CD4-positive, alpha-beta memory T cell (primary cell): ENCODE results near the gene UGT1A10. TPM values are rescaled to one million over a fixed set of nuclear protein-coding genes. Genes with fewer than 3 reads are reported as not detected.

ENCODE experiments used
- CTCF ChIA-PET: fragments of 350-600 bp; sonication (Branson Sonifier 250); formaldehyde crosslinking; loops from one replicate; lab custom pipeline; 2021; ENCODE audit warnings: inconsistent platforms; ENCODE audit not compliant: partially characterized antibody; lab: Charles Lee
- POLR2A ChIA-PET: fragments of 350-600 bp; sonication (Branson Sonifier 250); formaldehyde crosslinking; loops from one replicate; lab custom pipeline; 2021; ENCODE audit not compliant: partially characterized antibody; lab: Charles Lee
- DNase-seq, 5 donors: peaks; one replicate each; pipeline versions ENCODE4 v3.0.0 to v3.0.0-alpha.2; 2020 to 2022; ENCODE audit warnings: mixed read lengths in 1 of 5
- H3K27ac ChIP-seq: one replicate; pipeline ENCODE4 v1.7.0; 2013; ENCODE audit warnings: low read depth, low read length
- H3K27me3 ChIP-seq: 2 replicates; pipeline ENCODE4 v1.7.0; 2013; ENCODE audit warnings: mild to moderate bottlenecking, low read length, moderate library complexity; ENCODE audit not compliant: insufficient read depth
- H3K36me3 ChIP-seq: 2 replicates; pipeline ENCODE4 v1.7.0; 2013; ENCODE audit warnings: mild to moderate bottlenecking, low read length, moderate library complexity; ENCODE audit not compliant: insufficient read depth
- H3K4me1 ChIP-seq: 2 replicates; pipeline ENCODE4 v1.7.0; 2013; ENCODE audit warnings: mild to moderate bottlenecking, low read length, moderate library complexity; ENCODE audit not compliant: insufficient read depth
- H3K4me3 ChIP-seq, 2 donors: one replicate each; pipeline ENCODE4 v1.7.0; 2013; ENCODE audit warnings: low read length in 2 of 2, mild to moderate bottlenecking in 1 of 2
- H3K9me3 ChIP-seq, 2 donors: one replicate each; pipeline ENCODE4 v1.7.0; 2013; ENCODE audit warnings: low read length in 2 of 2, control low read depth in 1 of 2; ENCODE audit not compliant: control insufficient read depth in 1 of 2
- H3K27ac Mint-ChIP-seq, 7 donors: one replicate each; pipeline ENCODE4 v1.8.0; 2020 to 2021; ENCODE audit warnings: mixed read lengths in 7 of 7, mild to moderate bottlenecking in 6 of 7, inconsistent platforms in 3 of 7, moderate library complexity in 3 of 7
- H3K27me3 Mint-ChIP-seq, 2 donors: one replicate each; pipeline ENCODE4 v1.8.0; 2020 to 2021; ENCODE audit warnings: mixed read lengths in 2 of 2
- H3K36me3 Mint-ChIP-seq, 2 donors: one replicate each; pipeline ENCODE4 v1.8.0; 2020 to 2021; ENCODE audit warnings: mixed read lengths in 2 of 2, inconsistent platforms in 1 of 2, mild to moderate bottlenecking in 1 of 2
- H3K4me1 Mint-ChIP-seq, 4 donors: one replicate each; pipeline ENCODE4 v1.8.0; 2020 to 2021; ENCODE audit warnings: mixed read lengths in 4 of 4, mild to moderate bottlenecking in 1 of 4
- H3K4me3 Mint-ChIP-seq, 8 donors: one replicate each; pipeline ENCODE4 v1.8.0; 2020 to 2021; ENCODE audit warnings: mixed read lengths in 8 of 8, mild to moderate bottlenecking in 7 of 8, moderate library complexity in 6 of 8, inconsistent platforms in 3 of 8
- H3K9me3 Mint-ChIP-seq, 8 donors: one replicate each; pipeline ENCODE4 v1.8.0; 2020 to 2021; ENCODE audit warnings: mixed read lengths in 8 of 8, mild to moderate bottlenecking in 5 of 8, inconsistent platforms in 3 of 8, moderate library complexity in 1 of 8
- intact Hi-C: fragments of 100-400 bp; cut with micrococcal nuclease; formaldehyde crosslinking; loops from one replicate; pipeline ENCODE4 v1.15.1; 2023
- polyA plus RNA-seq, 2 donors: library from polyadenylated mRNA; unstranded; fragments of 300-500 nt; fragmentation: Illumina TruSeq; gene quantifications; one replicate each; pipeline ENCODE4 v1.2.3, GENCODE V29; 2021
- total RNA-seq, 2 experiments: library from RNA; stranded (reverse); gene quantifications; one replicate each; pipeline ENCODE4 v1.2.3, GENCODE V29; 2021

Gene UGT1A10
- total and polyA plus RNA-seq, 4 experiments from 2014 or later = not detected

DNA sequence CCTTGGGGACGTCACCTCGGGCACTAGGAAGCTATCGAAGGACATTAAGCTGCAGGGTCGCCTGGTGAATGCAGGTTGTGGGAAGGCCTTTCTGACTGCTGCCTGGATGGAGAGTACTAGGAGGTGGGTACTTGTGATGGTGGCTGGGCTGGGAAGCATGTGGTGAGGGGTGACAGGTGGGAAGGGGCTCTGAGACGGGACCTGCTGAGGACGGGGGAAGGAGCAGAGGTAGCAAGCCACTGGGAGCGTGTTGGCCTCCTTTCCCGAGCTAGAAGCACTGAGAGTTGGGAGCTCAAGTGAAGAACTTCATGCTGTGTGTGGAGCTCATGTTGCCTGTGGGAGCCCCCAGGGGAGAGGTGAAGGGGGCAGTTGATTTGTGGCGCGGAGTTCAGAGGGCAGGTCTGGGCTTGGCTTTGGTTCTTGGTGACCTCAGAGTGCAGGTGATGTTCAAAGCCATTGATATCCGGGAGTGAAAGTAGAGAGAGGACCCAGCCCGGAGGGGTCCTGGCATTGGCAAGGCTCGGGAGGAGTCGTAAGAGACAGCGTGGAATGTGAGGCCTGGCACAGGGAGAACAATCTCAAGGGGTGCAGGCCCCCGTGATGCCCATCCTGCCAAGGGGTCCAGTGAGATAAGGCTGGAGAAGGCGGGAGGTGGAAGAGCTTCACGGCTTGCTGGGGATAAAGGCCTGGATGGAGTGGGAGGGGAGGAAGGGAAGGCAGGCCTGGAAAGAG lies 155.1 kb downstream of the UGT1A10 start:
- ChIA-PET CTCF (no interaction called here), POLR2A (no interaction called here)
- no peak overlapping the region for H3K27ac ChIP-seq
- no peak overlapping the region for H3K4me3 ChIP-seq
- H3K27me3 ChIP-seq = no peaks in the 10 kb centered on the region
- H3K4me1 ChIP-seq = no peaks in the 10 kb centered on the region
- no peaks in the 10 kb centered on the region for H3K9me3 ChIP-seq
- H3K27ac Mint-ChIP-seq = no peak overlapping the region
- intact Hi-C loops = no loop called here
- no peaks in the 10 kb centered on the region for H3K36me3 ChIP-seq
- DNase-seq = no peak
- peaks cover 2 to 4% of the 10 kb centered on the region in 2 donors for H3K27me3 Mint-ChIP-seq
- H3K4me3 Mint-ChIP-seq = no peak overlapping the region
- peaks cover 0 to 5% (median under 1%) of the 10 kb centered on the region in 8 donors for H3K9me3 Mint-ChIP-seq
- no peaks in the 10 kb centered on the region for H3K36me3 Mint-ChIP-seq
- H3K4me1 Mint-ChIP-seq = peaks cover 0 to 4% (median under 1%) of the 10 kb centered on the region in 4 donors

DNA sequence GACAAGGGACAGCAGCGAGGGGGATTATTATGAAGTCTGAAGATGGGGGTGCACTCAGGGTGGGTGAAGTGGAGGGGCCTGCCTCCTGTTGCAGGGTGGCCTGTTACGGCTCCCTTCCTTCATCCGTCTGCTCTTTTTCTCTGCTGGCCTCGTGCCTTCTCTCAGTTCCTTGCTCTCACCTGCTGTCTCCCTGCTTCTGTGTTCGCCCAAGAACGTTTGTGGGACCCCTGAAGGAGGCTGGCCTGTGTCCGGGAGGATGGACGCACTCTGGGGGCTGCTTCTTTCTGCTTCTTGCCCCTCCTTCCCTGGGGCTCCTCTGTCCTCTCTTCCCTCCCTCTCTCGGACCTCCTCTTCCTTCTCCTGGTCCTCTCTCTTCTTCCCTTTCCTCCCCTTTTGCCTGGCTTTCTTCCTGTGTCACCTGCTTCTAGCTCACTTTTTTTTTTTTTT lies 155.7 kb downstream of the UGT1A10 start:
- H3K4me3 ChIP-seq = no peak overlapping the region
- H3K9me3 ChIP-seq = no peaks in the 10 kb centered on the region
- CTCF ChIA-PET = no interaction called here
- H3K36me3 Mint-ChIP-seq = no peaks in the 10 kb centered on the region
- no peak overlapping the region for H3K27ac ChIP-seq
- H3K27me3 Mint-ChIP-seq = peaks cover 0 to 4% of the 10 kb centered on the region in 2 donors
- no peaks in the 10 kb centered on the region for H3K4me1 ChIP-seq
- no peak overlapping the region for H3K4me3 Mint-ChIP-seq
- H3K36me3 ChIP-seq = no peaks in the 10 kb centered on the region
- peaks cover 0 to 5% (median 0%) of the 10 kb centered on the region in 8 donors for H3K9me3 Mint-ChIP-seq
- POLR2A ChIA-PET = no interaction called here
- peaks cover 0 to 4% (median under 1%) of the 10 kb centered on the region in 4 donors for H3K4me1 Mint-ChIP-seq
- H3K27me3 ChIP-seq = no peaks in the 10 kb centered on the region
- intact Hi-C loops = no loop called here
- no peak overlapping the region for H3K27ac Mint-ChIP-seq
- no peak for DNase-seq

DNA sequence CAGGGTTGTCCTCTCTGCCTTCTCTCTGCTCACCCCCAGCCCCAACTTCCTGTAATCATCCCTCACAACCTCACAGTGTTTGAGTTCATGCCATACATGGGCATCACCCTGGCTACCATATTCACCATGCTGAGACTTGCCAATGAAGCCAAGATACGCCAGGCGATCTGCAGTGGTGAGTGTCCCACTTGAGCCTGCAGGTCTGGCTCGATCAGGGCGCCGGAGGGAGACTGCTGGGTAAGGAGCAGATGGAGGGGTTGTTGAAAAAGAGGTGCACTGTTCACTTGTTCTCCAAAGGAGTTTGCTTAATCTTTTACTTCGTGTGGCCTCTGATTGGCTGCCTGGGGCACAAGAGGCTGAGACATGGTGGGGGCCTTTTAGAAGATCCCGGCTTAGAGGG lies 156.5 kb downstream of the UGT1A10 start:
- peaks cover 0 to 5% (median 0%) of the 10 kb centered on the region in 8 donors for H3K9me3 Mint-ChIP-seq
- intact Hi-C loops = no loop called here
- H3K4me3 Mint-ChIP-seq = no peak overlapping the region
- H3K36me3 ChIP-seq = no peaks in the 10 kb centered on the region
- H3K36me3 Mint-ChIP-seq = no peaks in the 10 kb centered on the region
- no peak overlapping the region for H3K27ac Mint-ChIP-seq
- no peaks in the 10 kb centered on the region for H3K4me1 ChIP-seq
- peaks cover 0 to 4% of the 10 kb centered on the region in 2 donors for H3K27me3 Mint-ChIP-seq
- H3K4me3 ChIP-seq = no peak overlapping the region
- ChIA-PET CTCF (no interaction called here), POLR2A (no interaction called here)
- peaks cover 0 to 4% (median under 1%) of the 10 kb centered on the region in 4 donors for H3K4me1 Mint-ChIP-seq
- no peaks in the 10 kb centered on the region for H3K9me3 ChIP-seq
- no peak overlapping the region for H3K27ac ChIP-seq
- H3K27me3 ChIP-seq = no peaks in the 10 kb centered on the region
- no peak for DNase-seq

DNA sequence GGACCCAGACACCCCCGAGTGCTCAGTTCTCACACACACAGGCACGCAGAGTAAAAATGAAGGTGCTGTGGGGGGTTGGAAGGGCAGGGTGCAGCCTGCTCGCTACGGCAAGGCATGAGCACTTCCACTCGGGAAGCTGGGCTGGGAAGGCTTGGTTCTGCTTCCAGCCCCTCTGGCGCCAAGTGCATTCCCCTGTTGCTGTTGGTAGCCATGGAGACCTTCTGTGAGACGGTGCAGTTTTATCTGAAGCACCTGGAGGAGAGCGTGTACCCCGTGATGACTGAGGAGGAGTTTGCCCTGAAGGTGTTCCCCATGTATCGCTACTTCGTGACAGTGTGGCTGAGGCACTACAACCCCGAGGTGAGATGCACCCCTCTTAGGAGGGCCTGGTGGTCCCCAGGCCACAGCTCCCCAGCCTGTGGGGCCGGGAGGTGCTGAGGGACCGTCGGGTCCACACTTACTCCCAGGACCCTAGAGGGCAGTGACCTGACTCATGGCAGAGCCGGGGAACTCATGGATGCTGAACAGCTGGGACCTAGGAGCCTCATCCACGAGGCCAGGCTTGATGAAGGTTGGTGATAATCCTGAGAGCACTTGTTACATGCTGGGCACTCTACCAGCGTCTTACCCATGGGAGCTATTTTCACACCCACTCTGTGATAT lies 157.3 kb downstream of the UGT1A10 start:
- H3K4me3 ChIP-seq = no peak overlapping the region
- POLR2A ChIA-PET = no interaction called here

DNA sequence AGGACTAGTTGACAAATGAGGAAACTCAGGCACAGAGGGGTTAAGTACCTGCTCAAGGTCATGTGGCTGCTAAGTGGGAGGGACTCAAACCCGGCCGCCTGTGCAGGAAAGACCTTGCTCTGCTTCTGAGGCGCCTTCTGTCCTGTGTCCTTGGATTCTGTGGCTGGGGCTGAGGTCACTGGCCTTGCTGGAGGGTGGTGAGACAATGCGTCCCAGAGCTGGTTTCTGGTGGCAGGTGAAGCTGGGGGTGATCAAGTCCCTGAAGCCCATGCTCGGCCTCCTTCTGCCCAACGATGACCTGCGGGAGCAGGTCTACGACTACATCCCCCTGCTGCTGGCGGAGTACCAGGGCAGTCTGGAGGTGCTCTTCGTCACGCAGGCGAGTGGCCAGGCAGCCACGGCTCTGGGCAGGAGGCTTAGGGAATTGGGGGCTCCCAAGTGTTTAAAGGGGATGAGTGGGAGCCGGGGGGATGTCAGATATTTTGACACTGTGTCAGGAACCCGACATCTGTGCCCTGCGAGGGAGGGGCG lies 157.9 kb downstream of the UGT1A10 start:
- ChIA-PET CTCF (no interaction called here), POLR2A (no interaction called here)
- intact Hi-C loops = no loop called here

More for the DNA sequence above, 157.3 kb downstream of the UGT1A10 start:
- no peaks in the 10 kb centered on the region for H3K27me3 ChIP-seq
- intact Hi-C loops = no loop called here
- Mint-ChIP-seq H3K36me3 (no peaks in the 10 kb centered on the region), H3K27me3 (peaks cover 0 to 4% of the 10 kb centered on the region in 2 donors), H3K9me3 (peaks cover 0 to 5% (median 0%) of the 10 kb centered on the region in 8 donors), H3K27ac (no peak overlapping the region), H3K4me1 (peaks cover 0 to 4% (median under 1%) of the 10 kb centered on the region in 4 donors), H3K4me3 (no peak overlapping the region)
- H3K27ac ChIP-seq = no peak overlapping the region
- no peaks in the 10 kb centered on the region for H3K36me3 ChIP-seq
- no peak for DNase-seq
- no peaks in the 10 kb centered on the region for H3K4me1 ChIP-seq
- no peaks in the 10 kb centered on the region for H3K9me3 ChIP-seq
- CTCF ChIA-PET = no interaction called here

DNA sequence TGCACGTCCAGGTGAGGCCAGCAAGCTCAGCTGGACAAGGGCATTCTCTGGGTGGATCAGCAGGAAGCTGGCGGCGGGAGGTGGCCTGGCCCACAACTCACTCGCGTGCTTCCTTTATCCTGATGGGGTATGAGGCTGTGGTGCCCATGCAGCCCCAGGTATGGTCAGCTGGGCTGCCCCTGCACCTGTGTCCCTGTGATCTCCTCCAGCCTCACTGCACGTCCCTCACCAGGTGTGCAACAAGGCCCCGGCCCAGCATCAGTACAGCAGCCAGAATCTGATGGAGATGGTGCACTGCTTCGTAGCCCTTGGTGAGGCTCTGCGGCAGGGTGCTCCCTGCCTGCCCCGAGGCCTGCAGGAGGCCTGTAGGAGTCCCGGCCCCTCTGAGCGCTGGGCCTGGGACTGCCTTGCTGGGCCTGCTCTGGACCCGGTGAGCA lies 159.5 kb downstream of the UGT1A10 start:
- peaks cover 4 to 7% of the 10 kb centered on the region in 2 donors for H3K27me3 Mint-ChIP-seq
- Histone ChIP-seq H3K4me1 (no peaks in the 10 kb centered on the region), H3K27me3 (no peaks in the 10 kb centered on the region), H3K9me3 (no peaks in the 10 kb centered on the region), H3K36me3 (no peaks in the 10 kb centered on the region), H3K4me3 (no peak overlapping the region), H3K27ac (no peak overlapping the region)
- no peak overlapping the region for H3K4me3 Mint-ChIP-seq
- peaks cover 0 to 3% (median 0%) of the 10 kb centered on the region in 8 donors for H3K9me3 Mint-ChIP-seq
- H3K36me3 Mint-ChIP-seq = no peaks in the 10 kb centered on the region
- intact Hi-C loops = no loop called here
- ChIA-PET CTCF (no interaction called here), POLR2A (no interaction called here)
- no peak for DNase-seq
- peaks cover 0 to 2% (median 0%) of the 10 kb centered on the region in 4 donors for H3K4me1 Mint-ChIP-seq
- no peak overlapping the region for H3K27ac Mint-ChIP-seq

More for the DNA sequence above, 157.9 kb downstream of the UGT1A10 start:
- H3K36me3 Mint-ChIP-seq = no peaks in the 10 kb centered on the region
- Histone ChIP-seq H3K27ac (no peak overlapping the region), H3K4me3 (no peak overlapping the region), H3K27me3 (no peaks in the 10 kb centered on the region), H3K9me3 (no peaks in the 10 kb centered on the region), H3K36me3 (no peaks in the 10 kb centered on the region), H3K4me1 (no peaks in the 10 kb centered on the region)
- H3K27ac Mint-ChIP-seq = no peak overlapping the region
- H3K9me3 Mint-ChIP-seq = peaks cover 0 to 3% (median 0%) of the 10 kb centered on the region in 8 donors
- no peak overlapping the region for H3K4me3 Mint-ChIP-seq
- DNase-seq = no peak
- peaks cover 0 to 2% (median under 1%) of the 10 kb centered on the region in 4 donors for H3K4me1 Mint-ChIP-seq
- H3K27me3 Mint-ChIP-seq = peaks cover 0 to 3% of the 10 kb centered on the region in 2 donors

DNA sequence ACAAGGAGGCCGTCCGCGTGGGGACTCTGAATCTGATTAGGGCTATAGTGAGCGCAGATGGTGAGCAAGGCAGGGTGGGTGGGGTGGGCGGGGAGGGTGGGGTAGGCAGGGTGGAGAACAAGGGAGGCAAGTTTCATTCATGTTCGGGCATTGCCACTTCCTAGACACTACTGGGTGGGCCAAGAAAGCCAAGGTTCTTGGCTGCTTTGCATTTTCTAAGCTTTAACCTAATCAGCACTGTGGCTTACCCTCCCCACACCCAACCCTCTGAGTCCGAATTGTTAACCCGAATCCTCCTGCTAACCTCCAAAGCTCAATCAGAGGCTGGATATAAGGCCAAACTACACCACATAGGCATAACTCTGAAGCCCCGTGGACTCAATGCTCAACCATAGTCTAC lies 160.0 kb downstream of the UGT1A10 start:
- Mint-ChIP-seq H3K4me3 (no peak overlapping the region), H3K9me3 (peaks cover 0 to 3% (median 0%) of the 10 kb centered on the region in 8 donors), H3K27me3 (peaks cover 4 to 7% of the 10 kb centered on the region in 2 donors), H3K27ac (no peak overlapping the region), H3K4me1 (peaks cover 0 to 2% (median 0%) of the 10 kb centered on the region in 4 donors), H3K36me3 (no peaks in the 10 kb centered on the region)
- Histone ChIP-seq H3K4me3 (no peak overlapping the region), H3K4me1 (no peaks in the 10 kb centered on the region), H3K27me3 (no peaks in the 10 kb centered on the region), H3K36me3 (no peaks in the 10 kb centered on the region), H3K9me3 (no peaks in the 10 kb centered on the region), H3K27ac (no peak overlapping the region)
- no peak for DNase-seq
- intact Hi-C loops = no loop called here
- CTCF ChIA-PET = no interaction called here
- POLR2A ChIA-PET = no interaction called here
